HFFc6 (cell line): ENCODE measurements around the gene HSD17B14. TPM values are rescaled to one million over a fixed set of nuclear protein-coding genes. Genes with fewer than 3 reads are reported as not detected.
"Not testable (repeated sequence)": the region's sequence is repeated elsewhere in the genome, so short reads cannot be mapped to it uniquely, and the experiment has no call there.

Experiments
- DNase-seq: peaks from one replicate; pipeline ENCODE4 v3.0.0-alpha.2; 2018
- H3K27ac Mint-ChIP-seq: 2 replicates; pipeline ENCODE4 v1.8.0; 2020; ENCODE audit warnings: mild to moderate bottlenecking, mixed read lengths
- H3K27me3 Mint-ChIP-seq: 2 replicates; pipeline ENCODE4 v1.8.0; 2021; ENCODE audit warnings: mild to moderate bottlenecking, moderate library complexity, mixed read lengths; ENCODE audit not compliant: insufficient read depth
- H3K36me3 Mint-ChIP-seq: 2 replicates; pipeline ENCODE4 v1.8.0; 2021; ENCODE audit warnings: low read depth, mixed read lengths
- H3K4me1 Mint-ChIP-seq: 2 replicates; pipeline ENCODE4 v1.8.0; 2020; ENCODE audit warnings: low read depth, mixed read lengths
- H3K4me3 Mint-ChIP-seq: 2 replicates; pipeline ENCODE4 v1.8.0; 2020; ENCODE audit warnings: mild to moderate bottlenecking, moderate library complexity, mixed read lengths
- H3K9me3 Mint-ChIP-seq: 2 replicates; pipeline ENCODE4 v1.8.0; 2020; ENCODE audit warnings: mild to moderate bottlenecking, mixed read lengths
- CTCF ChIP-seq: fragments of 200-600 bp; sonication (generic); IDR thresholded peaks from 2 replicates; pipeline ENCODE4 v1.5.0; 2021; ENCODE audit warnings: antibody characterized with exemption, mild to moderate bottlenecking
- total RNA-seq, 6 experiments: library from RNA; stranded (reverse); fragmentation: NEBNext Ultra II Directional; extraction: Animal tissue kit (Norgen Biotek cat#: 25700); gene quantifications; 2 replicates in 1 of 6; 3 replicates in 5 of 6; pipeline ENCODE4 v1.2.3, GENCODE V29; 2021

The HSD17B14 gene
- total RNA-seq, 6 experiments from 2014 or later = 2.9 to 10.0 (median 8.9) TPM

GRCh38 chr19:48872884-48873475, 36.7 kb upstream of the HSD17B14 start:
- Mint-ChIP-seq H3K9me3 (peaks cover 23% of the 10 kb centered on the region), H3K27ac (peak overlapping the region; percentile 100), H3K27me3 (peaks cover 55% of the 10 kb centered on the region), H3K4me1 (peaks cover 43% of the 10 kb centered on the region), H3K36me3 (peaks cover 56% of the 10 kb centered on the region), H3K4me3 (peak overlapping the region; percentile 100)
- DNase-seq = peak; percentile 93
- 0 out of 2 replicates have a peak, but pooled peaks have one; percentile 5 for TF ChIP-seq CTCF

- peaks cover 49% of the 10 kb centered on the region for H3K27me3 Mint-ChIP-seq
- TF ChIP-seq CTCF = no peak; the same call in 1 of the 2 replicates
- H3K4me1 Mint-ChIP-seq = peaks cover 44% of the 10 kb centered on the region
- peak within 1 kb of the TSS; percentile 100 for H3K27ac Mint-ChIP-seq
- H3K4me3 Mint-ChIP-seq = peak within 1 kb of the TSS; percentile 100
- DNase-seq = peak; percentile 98
- H3K36me3 Mint-ChIP-seq = peaks cover 49% of the 10 kb centered on the region
- peaks cover 23% of the 10 kb centered on the region for H3K9me3 Mint-ChIP-seq
These were observed 36.0 kb upstream of the HSD17B14 start, which contains the start of gene PPP1R15A for GRCh38 chr19:48872182-48872883. TSS of gene PPP1R15A (plus strand) at chr19:48872421. CDS start at chr19:48873234, 813 bp downstream.

DNA sequence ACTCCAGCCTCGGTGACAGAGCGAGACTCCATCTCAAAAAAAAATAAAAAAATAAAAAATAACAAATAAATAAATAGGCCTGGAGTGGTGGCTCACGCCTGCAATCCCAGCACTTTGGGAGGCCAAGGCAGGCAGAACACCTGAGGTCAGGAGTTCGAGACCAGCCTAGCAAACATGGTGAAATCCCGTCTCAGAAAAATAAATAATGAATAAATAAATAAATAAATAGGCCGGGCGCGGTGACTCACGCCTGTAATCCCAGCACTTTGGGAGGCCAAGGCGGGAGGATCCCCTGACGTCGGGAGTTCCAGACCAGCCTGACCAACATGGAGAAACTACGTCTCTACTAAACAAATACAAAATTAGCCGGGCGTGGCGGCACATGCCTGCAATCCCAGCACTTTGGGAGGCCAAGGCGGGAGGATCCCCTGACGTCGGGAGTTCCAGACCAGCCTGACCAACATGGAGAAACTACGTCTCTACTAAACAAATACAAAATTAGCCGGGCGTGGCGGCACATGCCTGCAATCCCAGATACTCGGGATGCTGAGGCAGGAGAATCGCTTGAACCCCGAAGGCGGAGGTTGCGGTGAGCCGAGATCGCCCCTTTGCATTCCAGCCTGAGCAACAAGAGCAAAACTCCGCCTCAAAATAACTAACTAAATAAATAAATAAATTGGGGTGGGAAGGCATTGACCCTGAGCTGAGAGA, 35.3 kb upstream of the HSD17B14 start:
- not testable (repeated sequence) for DNase-seq
- peak overlapping the region; percentile 100 for H3K4me3 Mint-ChIP-seq
- H3K27me3 Mint-ChIP-seq = peaks cover 45% of the 10 kb centered on the region
- H3K36me3 Mint-ChIP-seq = peaks cover 47% of the 10 kb centered on the region
- peaks cover 23% of the 10 kb centered on the region for H3K9me3 Mint-ChIP-seq
- H3K4me1 Mint-ChIP-seq = peaks cover 51% of the 10 kb centered on the region
- H3K27ac Mint-ChIP-seq = peak overlapping the region; percentile 100

- TF ChIP-seq CTCF = no peak
- no peak for DNase-seq
- Mint-ChIP-seq H3K4me1 (peaks cover 39% of the 10 kb centered on the region), H3K36me3 (peaks cover 31% of the 10 kb centered on the region), H3K9me3 (peaks cover 19% of the 10 kb centered on the region), H3K27ac (no peak overlapping the region), H3K27me3 (peaks cover 32% of the 10 kb centered on the region), H3K4me3 (no peak overlapping the region)
These were observed 33.8 kb upstream of the HSD17B14 start for GRCh38 chr19:48870048-48870447.

GRCh38 chr19:48868114-48868886, 32.0 kb upstream of the HSD17B14 start, which contains the start of gene PLEKHA4:
TSS of gene PLEKHA4 (minus strand) at chr19:48868617. CDS start at chr19:48867620, 997 bp downstream.
- H3K27me3 Mint-ChIP-seq = peaks cover 15% of the 10 kb centered on the region
- no peak for DNase-seq
- peak within 1 kb of the TSS; percentile 93 for H3K27ac Mint-ChIP-seq
- peaks cover 12% of the 10 kb centered on the region for H3K9me3 Mint-ChIP-seq
- peaks cover 30% of the 10 kb centered on the region for H3K4me1 Mint-ChIP-seq
- peak within 1 kb of the TSS; percentile 86 for H3K4me3 Mint-ChIP-seq
- peaks cover 21% of the 10 kb centered on the region for H3K36me3 Mint-ChIP-seq
- TF ChIP-seq CTCF = no peak
